HepG2 (cell line): ENCODE measurements around the gene RAD9A. TPM values are rescaled to one million over a fixed set of nuclear protein-coding genes. Genes with fewer than 3 reads are reported as not detected.
"Not testable (repeated sequence)": the region's sequence is repeated elsewhere in the genome, so short reads cannot be mapped to it uniquely, and the experiment has no call there.

Experiments used
- AHDC1 ChIP-seq: sonication (generic); formaldehyde crosslinking; IDR thresholded peaks from 2 replicates; pipeline ENCODE4 v1.5.1; 2020; ENCODE audit warnings: mild to moderate bottlenecking, missing genetic modification reagents, borderline replicate concordance
- FOXA1 ChIP-seq, 2 experiments: fragments of 450-650 bp in 1 of 2; sonication (generic) in 1 of 2; formaldehyde crosslinking in 1 of 2; IDR thresholded peaks; 2 replicates each; pipeline versions ENCODE4 v1.4.0 to v1.6.1; 2016 to 2020; ENCODE audit warnings: missing genetic modification reagents in 1 of 2
- FOXA3 ChIP-seq: IDR thresholded peaks from 2 replicates; pipeline ENCODE4 v1.6.1; 2016; ENCODE audit warnings: missing genetic modification reagents, missing compliant biosample characterization
- NR2F1 ChIP-seq, 2 experiments: fragments of 450-650 bp in 1 of 2; formaldehyde crosslinking in 1 of 2; IDR thresholded peaks; 2 replicates each; pipeline versions ENCODE4 v1.5.0 to v1.6.1; 2016 to 2020; ENCODE audit warnings: mild to moderate bottlenecking in 1 of 2, missing compliant biosample characterization in 1 of 2, missing genetic modification reagents in 1 of 2, moderate library complexity in 1 of 2
- RXRA ChIP-seq: sonication (generic); formaldehyde crosslinking; IDR thresholded peaks from 2 replicates; pipeline ENCODE4 v1.5.1; 2020; ENCODE audit warnings: missing genetic modification reagents
- RXRB ChIP-seq: IDR thresholded peaks from 2 replicates; pipeline ENCODE4 v1.6.1; 2016; ENCODE audit warnings: borderline replicate concordance, missing genetic modification reagents, missing compliant biosample characterization
- SOX6 ChIP-seq, 2 experiments: fragments of 450-650 bp in 1 of 2; sonication (generic) in 1 of 2; formaldehyde crosslinking in 1 of 2; IDR thresholded peaks; 2 replicates each; pipeline versions ENCODE4 v1.4.0 to v1.6.1; 2017 to 2020; ENCODE audit warnings: antibody characterized with exemption in 1 of 2, mild to moderate bottlenecking in 1 of 2, missing genetic modification reagents in 1 of 2
- YY1 ChIP-seq: IDR thresholded peaks from 2 replicates; pipeline ENCODE4 v1.6.1; 2011; ENCODE audit warnings: low read length, low read depth, moderate library complexity, mild to moderate bottlenecking; ENCODE audit not compliant: insufficient read depth, insufficient replicate concordance
- ZHX2 ChIP-seq, 2 experiments: sonication (generic) in 1 of 2; formaldehyde crosslinking in 1 of 2; IDR thresholded peaks; 2 replicates each; pipeline versions ENCODE4 v1.6.1 to v1.9.0; 2014 to 2022; ENCODE audit warnings: antibody characterized with exemption in 1 of 2, borderline replicate concordance in 1 of 2, inconsistent platforms in 1 of 2, low read depth in 1 of 2, missing genetic modification reagents in 1 of 2
- ZMYM3 ChIP-seq: sonication (generic); formaldehyde crosslinking; IDR thresholded peaks from 2 replicates; pipeline ENCODE4 v1.5.1; 2020; ENCODE audit warnings: mild to moderate bottlenecking, missing genetic modification reagents
- polyA plus RNA-seq, 8 experiments: library from polyadenylated mRNA; depleted of rRNA in 3 of 8; stranded (reverse) in 7 of 8; unstranded in 1 of 8; fragments of >200 nt; fragmentation: Illumina TruSeq in 4 of 8; extraction: Trizol in 4 of 8; gene quantifications; 2 replicates each; pipeline versions ENCODE4 v1.2.1 to v1.2.3, GENCODE V29; 2011 to 2016; ENCODE audit warnings: low read depth in 4 of 8, missing spikeins in 1 of 8, mixed read lengths in 1 of 8; ENCODE audit not compliant: insufficient read depth in 1 of 8
- total RNA-seq, 5 experiments: library from RNA; depleted of rRNA; stranded (reverse); fragments of >200 nt; fragmentation: Illumina TruSeq; extraction: Trizol; gene quantifications; 2 replicates each; pipeline ENCODE4 v1.2.3, GENCODE V29; 2016; ENCODE audit warnings: low read depth in 1 of 5
- TF ChIP-seq, protein P1 (sequence below): sonication (generic); formaldehyde crosslinking; conservative IDR thresholded peaks from 2 replicates; pipeline ENCODE4 v1.4.0; 2020; ENCODE audit warnings: mild to moderate bottlenecking, missing genetic modification reagents, moderate library complexity

The RAD9A gene
- total and polyA plus RNA-seq, 2 of the 13 experiments (the other 11 are each of a cell fraction or from before 2014, with no cell fraction given): 10.1 to 15.7 TPM

- TF ChIP-seq, protein P1, sequence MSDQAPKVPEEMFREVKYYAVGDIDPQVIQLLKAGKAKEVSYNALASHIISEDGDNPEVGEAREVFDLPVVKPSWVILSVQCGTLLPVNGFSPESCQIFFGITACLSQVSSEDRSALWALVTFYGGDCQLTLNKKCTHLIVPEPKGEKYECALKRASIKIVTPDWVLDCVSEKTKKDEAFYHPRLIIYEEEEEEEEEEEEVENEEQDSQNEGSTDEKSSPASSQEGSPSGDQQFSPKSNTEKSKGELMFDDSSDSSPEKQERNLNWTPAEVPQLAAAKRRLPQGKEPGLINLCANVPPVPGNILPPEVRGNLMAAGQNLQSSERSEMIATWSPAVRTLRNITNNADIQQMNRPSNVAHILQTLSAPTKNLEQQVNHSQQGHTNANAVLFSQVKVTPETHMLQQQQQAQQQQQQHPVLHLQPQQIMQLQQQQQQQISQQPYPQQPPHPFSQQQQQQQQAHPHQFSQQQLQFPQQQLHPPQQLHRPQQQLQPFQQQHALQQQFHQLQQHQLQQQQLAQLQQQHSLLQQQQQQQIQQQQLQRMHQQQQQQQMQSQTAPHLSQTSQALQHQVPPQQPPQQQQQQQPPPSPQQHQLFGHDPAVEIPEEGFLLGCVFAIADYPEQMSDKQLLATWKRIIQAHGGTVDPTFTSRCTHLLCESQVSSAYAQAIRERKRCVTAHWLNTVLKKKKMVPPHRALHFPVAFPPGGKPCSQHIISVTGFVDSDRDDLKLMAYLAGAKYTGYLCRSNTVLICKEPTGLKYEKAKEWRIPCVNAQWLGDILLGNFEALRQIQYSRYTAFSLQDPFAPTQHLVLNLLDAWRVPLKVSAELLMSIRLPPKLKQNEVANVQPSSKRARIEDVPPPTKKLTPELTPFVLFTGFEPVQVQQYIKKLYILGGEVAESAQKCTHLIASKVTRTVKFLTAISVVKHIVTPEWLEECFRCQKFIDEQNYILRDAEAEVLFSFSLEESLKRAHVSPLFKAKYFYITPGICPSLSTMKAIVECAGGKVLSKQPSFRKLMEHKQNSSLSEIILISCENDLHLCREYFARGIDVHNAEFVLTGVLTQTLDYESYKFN (CRISPR knock-in tag): peak; percentile 50; the same call in 1 of the 2 replicates
- TF ChIP-seq ZHX2 (IDR thresholded peaks at IDR 0.05; ENCODE audit: low read depth) (0 out of 2 replicates have a peak, but pooled peaks have one; percentile 33), ZMYM3 (CRISPR knock-in tag) (peak; percentile 9; the same call in 1 of the 2 replicates), SOX6 (CRISPR knock-in tag; IDR thresholded peaks at IDR 0.05) (0 out of 2 replicates have a peak, but pooled peaks have one; percentile 4), RXRB (peak; percentile 69), RXRA (CRISPR knock-in tag) (peak; percentile 78; the same call in 1 of the 2 replicates), FOXA3 (CRISPR knock-in tag) (0 out of 2 replicates have a peak, but pooled peaks have one; percentile 24), NR2F1 (CRISPR knock-in tag; IDR thresholded peaks at IDR 0.05) (peak; percentile 36 to 61; a peak in 2 of 4 replicates), YY1 (peak; percentile 23), AHDC1 (peak; percentile 64; the same call in 1 of the 2 replicates), FOXA1 (CRISPR knock-in tag; IDR thresholded peaks at IDR 0.05) (peak; percentile 35)
- not testable (repeated sequence) for TF ChIP-seq ZHX2 (CRISPR knock-in tag; IDR thresholded peaks at IDR 0.05; ENCODE audit: borderline replicate concordance); SOX6 (IDR thresholded peaks at IDR 0.05); FOXA1 (IDR thresholded peaks at IDR 0.05)
These were observed 35.6 kb downstream of the RAD9A start (continued) for GRCh38 chr11:67427364-67427859.
